Right lung (tissue), 5 donors: ENCODE measurements around the gene REEP1. TPM values are rescaled to one million over a fixed set of nuclear protein-coding genes. Genes with fewer than 3 reads are reported as not detected.
A peak's percentile ranks its signal among the peaks of the same experiment; 100 is the strongest.

ENCODE experiments used
- DNase-seq, 2 donors: peaks; one replicate each; pipeline ENCODE4 v3.0.0-alpha.2; 2013
- polyA plus RNA-seq, 5 donors: library from polyadenylated mRNA; unstranded; fragments of 120-200 nt; gene quantifications; one replicate each; pipeline versions ENCODE4 v1.2.1 to v1.2.3, GENCODE V29; 2013; ENCODE audit warnings: inconsistent platforms in 1 of 5, low replicate concordance in 1 of 5; ENCODE audit not compliant: insufficient read length in 5 of 5, insufficient read depth in 1 of 5

Gene REEP1
- polyA plus RNA-seq, 5 donors, result 17.3 to 20.4 (median 17.4) TPM

GRCh38 chr2:86308356-86308755 lies 29.1 kb downstream of the REEP1 start:
- no peak for DNase-seq

DNA sequence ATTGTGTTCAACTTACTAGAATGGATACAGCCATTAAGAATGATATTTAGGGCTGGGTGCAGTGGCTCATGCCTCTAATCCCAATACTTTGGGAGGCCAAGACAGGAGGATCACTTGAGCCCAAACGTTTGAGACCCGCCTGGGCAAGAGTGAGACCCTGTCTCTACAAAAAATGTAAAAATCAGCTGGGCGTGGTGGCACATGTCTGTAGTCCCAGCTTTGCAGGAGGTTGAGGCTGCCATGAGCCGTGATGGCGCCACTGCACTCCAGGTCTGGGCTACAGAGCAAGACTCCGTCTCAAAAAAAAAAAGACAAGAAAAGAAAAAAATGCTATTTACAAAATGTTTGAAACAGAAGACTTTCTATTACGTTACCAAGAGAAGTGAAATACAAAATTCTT lies 30.0 kb downstream of the REEP1 start:
- no peak for DNase-seq

DNA sequence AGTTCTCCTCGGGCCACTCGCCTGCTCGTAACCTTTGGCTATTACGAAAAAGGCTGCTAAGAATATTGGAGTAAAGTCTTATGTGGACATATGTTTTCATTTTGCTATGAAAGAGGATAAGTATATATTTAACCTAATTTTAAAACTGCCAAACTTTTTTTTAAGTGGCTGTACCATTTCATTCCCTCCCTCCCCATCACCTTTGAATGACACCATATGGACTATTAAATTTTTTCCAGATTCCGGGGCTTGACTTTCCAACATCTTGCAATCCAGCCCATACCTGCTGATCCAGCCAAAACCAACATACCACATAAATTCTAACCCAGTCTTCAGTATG lies 31.5 kb downstream of the REEP1 start:
- DNase-seq, result no peak

DNA sequence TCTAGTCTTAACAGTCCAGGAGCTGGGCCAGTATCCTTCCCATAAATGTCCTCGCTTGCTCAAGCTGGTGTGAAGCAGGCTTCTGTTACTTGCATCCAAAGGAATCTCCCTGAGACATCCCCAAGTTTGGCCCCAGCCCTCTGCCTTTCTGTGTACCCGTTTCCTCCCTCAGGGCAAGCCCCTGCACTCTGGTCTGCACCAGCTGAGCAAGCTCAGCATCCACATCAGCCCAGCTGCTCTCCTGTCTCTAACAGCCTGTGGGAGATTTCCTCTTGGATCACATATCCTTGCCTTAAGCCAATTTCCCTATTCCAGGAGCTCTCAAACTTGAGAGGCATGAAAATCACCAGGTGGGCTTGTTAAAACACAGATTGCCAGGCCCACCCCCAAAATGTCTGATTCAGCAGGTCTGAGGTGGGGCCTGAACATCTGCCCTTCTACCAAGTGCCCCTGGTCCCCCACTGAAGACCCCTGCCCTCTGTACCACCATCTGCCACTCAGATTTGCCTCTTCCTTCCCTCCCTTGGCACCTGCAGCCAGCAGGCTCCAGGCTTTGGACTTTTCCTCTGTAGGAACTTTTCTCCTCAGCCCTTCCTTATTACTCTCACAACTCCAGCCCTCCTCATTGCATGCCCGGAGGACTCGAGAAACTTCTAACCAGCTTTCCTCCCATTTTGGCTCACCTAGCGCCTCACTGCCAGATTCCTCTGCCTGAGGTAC lies 32.1 kb downstream of the REEP1 start:
- peak in 1 of 2 donors; percentile 60 for DNase-seq

DNA sequence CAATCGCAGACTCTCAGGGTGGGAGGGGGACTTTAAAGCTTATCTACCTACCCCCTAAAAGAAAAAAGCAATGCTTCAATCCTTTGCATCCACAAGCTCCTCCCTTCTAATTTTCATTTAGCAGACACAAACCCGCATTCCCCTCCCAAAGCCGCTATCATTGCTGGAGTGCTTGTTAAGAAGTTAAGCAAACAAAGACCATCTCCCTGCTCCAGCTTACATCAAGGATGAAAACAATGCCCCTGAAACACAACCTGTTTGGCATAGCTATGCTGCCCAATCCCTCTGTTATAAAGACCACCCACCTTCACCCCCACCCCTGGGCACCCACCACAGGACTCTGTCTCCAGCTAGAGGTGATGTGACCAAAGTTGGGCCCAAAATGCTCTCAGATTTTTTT lies 33.0 kb downstream of the REEP1 start:
- DNase-seq, result no peak

- no peak for DNase-seq
These were observed 35.1 kb downstream of the REEP1 start for GRCh38 chr2:86302320-86302719.

- peak in 1 of 2 donors; percentile 59 for DNase-seq
These were observed 35.7 kb downstream of the REEP1 start for GRCh38 chr2:86301711-86302202.

DNA sequence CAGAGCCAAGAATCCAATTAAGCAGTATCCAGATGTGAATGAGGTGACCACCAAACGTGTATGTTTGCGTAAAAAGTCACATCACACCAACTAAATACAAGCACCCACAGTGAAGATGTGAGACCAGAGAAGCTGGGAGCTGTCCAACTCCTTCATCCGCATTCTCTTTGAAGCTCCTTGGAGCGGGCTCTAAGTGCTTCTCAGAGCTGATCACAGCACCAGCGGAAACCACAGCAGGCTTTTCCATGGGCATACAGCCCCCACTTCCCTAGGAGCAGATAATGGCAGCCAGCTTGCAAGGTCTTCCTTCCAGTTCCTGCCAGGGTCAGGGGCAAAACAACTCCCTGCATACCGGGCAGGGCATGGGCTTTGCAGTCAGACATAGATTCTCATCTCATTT lies 36.4 kb downstream of the REEP1 start:
- no peak for DNase-seq

DNA sequence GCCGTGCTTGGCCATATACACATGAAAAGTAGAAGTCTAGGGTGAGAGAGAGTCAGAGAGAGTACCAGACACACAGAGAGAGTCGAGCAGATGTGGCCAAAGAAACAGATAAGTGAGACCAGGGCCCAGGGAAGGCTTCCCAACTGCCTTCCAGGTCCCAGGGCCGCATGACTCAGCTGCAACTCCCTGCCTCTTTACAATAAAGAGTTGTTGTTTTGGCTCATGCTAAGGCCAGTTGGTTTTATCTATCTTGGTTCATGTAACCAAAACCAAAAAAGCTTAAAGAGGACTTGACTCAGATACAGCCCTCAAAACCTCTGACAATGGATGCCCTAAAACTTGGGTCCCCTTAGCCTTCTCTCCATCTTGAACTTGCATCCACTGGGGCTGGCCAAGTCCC lies 36.9 kb downstream of the REEP1 start:
- DNase-seq, result no peak

- DNase-seq, result no peak
These were observed 38.7 kb downstream of the REEP1 start for GRCh38 chr2:86298411-86299390.

DNA sequence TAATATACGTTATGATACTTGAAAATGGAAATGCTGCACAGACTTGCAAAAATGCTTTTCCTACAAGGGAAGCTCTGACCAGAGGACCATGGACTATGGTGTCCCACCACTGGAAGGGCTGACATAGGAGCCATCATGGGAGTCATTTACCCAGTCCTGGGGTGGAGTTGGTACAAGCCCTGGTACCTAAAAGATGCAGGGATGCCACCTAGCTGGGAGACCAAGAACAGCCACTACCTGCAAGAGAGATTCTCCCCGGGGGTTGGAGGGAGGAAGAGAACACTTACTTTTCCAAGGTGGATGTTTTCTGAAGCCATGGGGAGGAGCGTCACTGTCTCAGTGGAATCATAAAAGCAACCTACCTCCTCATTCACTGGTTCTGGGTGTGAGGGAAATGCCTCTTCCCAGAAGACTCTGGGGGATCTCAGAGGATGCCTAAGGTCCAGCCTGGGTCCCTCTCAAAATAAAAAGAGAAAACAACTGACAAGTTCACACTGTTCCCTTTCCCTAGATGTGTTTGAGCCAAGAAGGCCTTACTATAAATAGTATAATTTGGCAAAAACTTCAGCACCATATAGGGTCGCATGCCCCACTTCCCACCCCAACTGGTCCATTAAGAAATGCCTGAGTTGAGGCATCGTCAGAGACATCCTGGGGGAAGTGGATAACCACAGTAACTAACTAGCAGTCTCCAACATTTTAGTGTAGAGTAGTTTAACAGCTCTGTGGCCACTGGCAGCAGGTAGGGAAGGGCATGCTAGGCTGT lies 39.9 kb downstream of the REEP1 start:
- no peak for DNase-seq

DNA sequence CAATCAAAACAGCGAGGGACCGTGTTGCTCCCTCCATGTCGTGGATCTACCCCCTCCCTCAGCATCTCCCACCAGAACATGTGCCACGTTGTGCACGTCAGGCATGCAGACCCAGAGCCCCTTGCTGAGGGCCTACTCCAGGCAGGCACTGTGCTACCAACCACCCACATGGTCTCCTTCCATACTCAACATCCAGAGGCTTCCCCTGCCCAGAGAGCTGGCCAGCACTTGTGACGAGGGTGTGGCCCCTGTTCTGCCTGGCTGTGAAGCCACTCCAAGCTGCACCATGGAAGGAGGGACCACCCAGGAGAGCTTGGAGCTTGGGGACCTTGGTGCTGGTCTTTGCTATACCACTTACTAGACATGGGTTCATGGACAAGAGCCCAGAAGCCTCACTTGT lies 40.5 kb downstream of the REEP1 start:
- DNase-seq, result no peak

GRCh38 chr2:86295066-86295465 lies 42.4 kb downstream of the REEP1 start:
- no peak for DNase-seq

- DNase-seq, result no peak
These were observed 43.8 kb downstream of the REEP1 start for GRCh38 chr2:86293612-86294011.

DNA sequence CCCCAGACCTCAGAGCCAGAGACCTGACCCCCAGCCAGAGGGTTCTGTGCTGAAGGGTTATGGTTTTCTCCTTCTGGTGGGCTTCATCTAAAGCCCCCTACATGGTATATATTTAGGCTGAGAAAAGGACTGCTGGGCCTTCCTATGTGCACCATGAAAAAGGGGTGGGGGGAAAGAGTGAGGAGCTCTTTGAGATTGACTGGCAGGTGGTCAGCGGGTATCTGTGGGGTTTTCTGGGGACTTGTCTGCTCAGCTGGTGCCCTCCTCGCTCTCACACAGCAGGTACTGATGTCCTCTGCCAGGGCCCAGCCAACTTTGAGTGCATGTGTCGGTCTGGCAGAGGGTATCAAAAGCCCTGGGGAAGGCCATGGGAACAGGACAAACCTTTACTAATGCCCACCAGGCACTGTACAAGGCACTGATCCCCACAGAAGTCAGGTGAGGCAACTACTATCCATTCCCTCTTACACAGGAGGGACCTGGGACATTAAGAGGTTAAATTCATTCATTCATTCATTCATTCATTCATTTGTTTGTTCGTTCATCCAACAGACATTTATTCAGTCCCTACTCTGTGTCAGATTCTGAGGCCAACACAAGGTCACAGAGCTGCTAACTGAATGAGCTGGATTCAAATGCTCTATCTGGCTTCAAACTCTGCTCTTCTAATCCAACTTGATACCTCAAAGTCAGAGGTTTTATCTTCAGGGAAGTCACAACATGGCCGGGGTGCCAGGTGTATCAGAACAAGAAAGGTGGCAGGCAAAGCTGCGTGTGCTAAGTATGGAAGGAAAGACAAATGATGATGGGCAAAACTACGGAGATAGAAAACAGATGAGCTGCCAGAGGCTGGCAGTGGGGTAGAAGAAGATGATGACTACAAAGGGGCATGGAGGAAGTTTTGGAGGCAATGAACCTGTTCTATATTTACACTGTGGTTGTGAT lies 44.6 kb downstream of the REEP1 start:
- DNase-seq, result no peak

DNA sequence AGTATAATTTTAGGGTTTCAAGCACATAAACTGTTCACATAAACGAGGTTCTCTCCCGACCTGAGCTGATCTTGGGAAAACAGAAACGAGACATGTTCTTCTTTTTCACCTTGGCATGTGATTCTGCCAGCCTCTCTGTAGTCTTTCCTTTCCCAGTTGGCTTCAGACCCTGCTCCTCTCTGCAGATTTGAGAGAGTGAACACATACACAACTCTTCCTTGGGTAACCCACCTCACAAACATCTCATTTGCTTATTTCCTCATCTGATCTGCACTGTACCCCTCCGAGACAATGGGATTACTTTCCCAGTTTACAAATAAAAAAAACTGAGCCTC lies 46.1 kb downstream of the REEP1 start:
- DNase-seq, result no peak

GRCh38 chr2:86290596-86291327 lies 46.7 kb downstream of the REEP1 start:
- no peak for DNase-seq

DNA sequence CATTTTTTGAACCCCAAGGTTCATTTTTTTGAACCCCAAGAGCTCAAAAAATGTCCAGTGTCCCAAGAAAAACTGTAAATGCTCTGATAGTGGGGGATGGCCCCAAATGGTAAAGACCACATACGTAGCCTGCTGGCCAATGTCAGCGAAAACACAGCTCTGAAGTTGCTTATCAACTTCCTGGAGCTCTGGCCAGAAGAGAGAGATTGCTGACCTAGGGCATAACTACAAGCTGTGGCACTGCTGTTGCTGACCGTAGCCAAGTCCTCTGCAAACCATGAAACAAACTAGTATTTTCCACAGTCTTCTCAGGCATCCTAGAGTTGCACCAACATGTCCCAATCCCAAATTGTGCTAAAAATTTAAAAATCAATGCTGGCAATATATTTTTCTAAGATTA lies 50.9 kb downstream of the REEP1 start:
- no peak for DNase-seq

DNA sequence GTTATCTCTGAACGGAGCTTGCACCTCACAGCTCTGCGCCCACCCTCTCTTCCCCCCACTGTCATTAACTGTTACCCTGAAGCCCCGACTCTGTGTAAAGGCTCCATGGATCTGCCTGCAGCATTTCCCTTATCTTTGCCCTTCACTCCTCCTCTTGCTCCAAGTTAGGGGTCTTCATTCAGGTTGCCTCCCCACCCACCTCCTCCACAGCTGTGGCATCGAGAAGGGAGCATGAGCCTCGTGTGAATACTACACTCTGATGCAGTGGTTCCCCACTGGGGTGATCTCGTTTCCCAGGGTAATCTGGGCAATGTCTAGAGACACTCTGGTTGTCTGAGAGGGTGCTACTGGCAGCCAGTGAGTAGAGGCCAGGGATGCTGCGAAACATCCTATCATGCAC lies 51.4 kb downstream of the REEP1 start:
- DNase-seq, result no peak

- DNase-seq, result no peak
These were observed 51.9 kb downstream of the REEP1 start for GRCh38 chr2:86285571-86285970.
